ENCODE measurements around the gene PLAAT3. TPM values are rescaled to one million over a fixed set of nuclear protein-coding genes. Genes with fewer than 3 reads are reported as not detected.
"Not testable (repeated sequence)": the region's sequence is repeated elsewhere in the genome, so short reads cannot be mapped to it uniquely, and the experiment has no call there.

The PLAAT3 gene
- total RNA-seq, 1 experiment from 2014 or later = 3.6 TPM

DNA sequence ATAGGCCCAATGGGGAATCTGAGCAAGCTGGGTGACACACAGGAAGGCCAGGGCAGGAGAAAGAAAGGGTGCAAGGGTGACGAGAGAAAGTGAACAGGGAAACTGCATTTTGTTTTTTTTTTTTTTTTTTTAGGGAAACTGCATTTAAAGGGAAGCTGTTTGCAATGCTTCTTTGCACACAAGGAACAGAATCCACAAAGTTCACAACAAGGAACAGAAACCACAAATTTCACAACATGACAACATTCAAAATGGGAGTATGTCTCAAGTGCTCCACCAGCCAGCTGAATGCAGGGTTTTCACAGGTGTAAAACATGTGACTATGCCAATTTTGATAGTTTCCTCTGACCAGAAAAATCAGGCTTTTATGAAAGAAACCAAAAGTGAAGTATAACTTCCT lies 6.8 kb upstream of the PLAAT3 start:
- peaks cover 16% of the 10 kb centered on the region for H3K4me1 Mint-ChIP-seq (ENCODE audit: insufficient read depth, unreplicated experiment)
- CTCF ChIA-PET = interaction anchor here (0.7 to 13.0 kb wide), 3 partner anchors 10 to 142 kb away, joined by 3 to 93 read pairs (median 5); no protein-coding TSS in a partner anchor
- intact Hi-C loops (cut with micrococcal nuclease) = no loop called here

GRCh38 chr11:63619967-63620366 lies 5.7 kb upstream of the PLAAT3 start:
- no peak overlapping the region for H3K4me3 Mint-ChIP-seq (ENCODE audit: unreplicated experiment)
- intact Hi-C loops (cut with micrococcal nuclease) = no loop called here
- POLR2A ChIA-PET = interaction anchor here (0.6 kb wide), 2 partner anchors 24 to 31 kb away, joined by 3 read pairs; no protein-coding TSS in a partner anchor
- no peaks in the 10 kb centered on the region for H3K36me3 Mint-ChIP-seq (ENCODE audit: insufficient read depth, unreplicated experiment)
- H3K9me3 Mint-ChIP-seq (ENCODE audit: unreplicated experiment) = no peaks in the 10 kb centered on the region
- no peak overlapping the region for H3K27ac Mint-ChIP-seq (ENCODE audit: low read depth, unreplicated experiment)
- TF ChIP-seq, protein P1, sequence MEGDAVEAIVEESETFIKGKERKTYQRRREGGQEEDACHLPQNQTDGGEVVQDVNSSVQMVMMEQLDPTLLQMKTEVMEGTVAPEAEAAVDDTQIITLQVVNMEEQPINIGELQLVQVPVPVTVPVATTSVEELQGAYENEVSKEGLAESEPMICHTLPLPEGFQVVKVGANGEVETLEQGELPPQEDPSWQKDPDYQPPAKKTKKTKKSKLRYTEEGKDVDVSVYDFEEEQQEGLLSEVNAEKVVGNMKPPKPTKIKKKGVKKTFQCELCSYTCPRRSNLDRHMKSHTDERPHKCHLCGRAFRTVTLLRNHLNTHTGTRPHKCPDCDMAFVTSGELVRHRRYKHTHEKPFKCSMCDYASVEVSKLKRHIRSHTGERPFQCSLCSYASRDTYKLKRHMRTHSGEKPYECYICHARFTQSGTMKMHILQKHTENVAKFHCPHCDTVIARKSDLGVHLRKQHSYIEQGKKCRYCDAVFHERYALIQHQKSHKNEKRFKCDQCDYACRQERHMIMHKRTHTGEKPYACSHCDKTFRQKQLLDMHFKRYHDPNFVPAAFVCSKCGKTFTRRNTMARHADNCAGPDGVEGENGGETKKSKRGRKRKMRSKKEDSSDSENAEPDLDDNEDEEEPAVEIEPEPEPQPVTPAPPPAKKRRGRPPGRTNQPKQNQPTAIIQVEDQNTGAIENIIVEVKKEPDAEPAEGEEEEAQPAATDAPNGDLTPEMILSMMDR (IDR thresholded peaks at IDR 0.05; ENCODE audit: unreplicated experiment) = no peak
- no peaks in the 10 kb centered on the region for H3K27me3 Mint-ChIP-seq (ENCODE audit: insufficient read depth, unreplicated experiment)
- CTCF ChIA-PET = interaction anchor here (0.6 to 13.0 kb wide), 4 partner anchors 9 to 714 kb away, joined by 3 to 93 read pairs (median 5); no protein-coding TSS in a partner anchor
- DNase-seq (ENCODE audit: unreplicated experiment) = no peak
- BruUV-seq (replicated peaks) = no TSS peak
- peaks cover 16% of the 10 kb centered on the region for H3K4me1 Mint-ChIP-seq (ENCODE audit: insufficient read depth, unreplicated experiment)

More for the DNA sequence above, 6.8 kb upstream of the PLAAT3 start:
- POLR2A ChIA-PET = interaction anchor here (1.1 kb wide), 1 partner anchor 53 kb away, joined by 3 read pairs; no protein-coding TSS in a partner anchor
- H3K4me3 Mint-ChIP-seq (ENCODE audit: unreplicated experiment) = no peak overlapping the region
- no peak overlapping the region for H3K27ac Mint-ChIP-seq (ENCODE audit: low read depth, unreplicated experiment)
- H3K36me3 Mint-ChIP-seq (ENCODE audit: insufficient read depth, unreplicated experiment) = no peaks in the 10 kb centered on the region
- H3K9me3 Mint-ChIP-seq (ENCODE audit: unreplicated experiment) = no peaks in the 10 kb centered on the region
- DNase-seq (ENCODE audit: unreplicated experiment) = no peak
- H3K27me3 Mint-ChIP-seq (ENCODE audit: insufficient read depth, unreplicated experiment) = no peaks in the 10 kb centered on the region
- TF ChIP-seq, protein P1 (IDR thresholded peaks at IDR 0.05; ENCODE audit: unreplicated experiment) = no peak
- no TSS peak for BruUV-seq (replicated peaks)

DNA sequence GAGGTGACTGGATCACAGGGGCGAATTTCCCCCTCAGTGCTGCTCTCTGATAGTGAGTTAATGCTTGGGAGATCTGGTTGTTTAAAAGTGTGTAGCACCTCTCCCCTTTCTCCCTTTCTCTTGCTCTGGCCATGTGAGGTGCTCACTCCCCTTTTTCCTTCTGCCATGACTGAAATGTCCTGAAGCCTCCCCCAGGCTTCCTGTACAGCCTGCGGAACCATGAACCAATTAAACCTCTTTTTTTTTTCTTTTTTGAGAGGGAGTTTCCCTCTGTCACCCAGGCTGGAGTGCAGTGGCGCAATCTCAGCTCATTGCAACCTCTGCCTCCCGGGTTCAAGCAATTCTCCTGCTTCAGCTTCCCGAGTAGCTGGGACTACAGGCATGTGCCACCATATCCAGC lies 3.5 kb upstream of the PLAAT3 start:
- H3K4me3 Mint-ChIP-seq (ENCODE audit: unreplicated experiment); intact Hi-C loops (cut with micrococcal nuclease); H3K9me3 Mint-ChIP-seq (ENCODE audit: unreplicated experiment); CTCF ChIA-PET; H3K27me3 Mint-ChIP-seq (ENCODE audit: insufficient read depth, unreplicated experiment); BruUV-seq (replicated peaks); DNase-seq (ENCODE audit: unreplicated experiment); H3K36me3 Mint-ChIP-seq (ENCODE audit: insufficient read depth, unreplicated experiment); H3K27ac Mint-ChIP-seq (ENCODE audit: low read depth, unreplicated experiment): not testable (repeated sequence)
- POLR2A ChIA-PET = interaction anchor here (1.1 kb wide), 1 partner anchor 57 kb away, joined by 3 read pairs; no protein-coding TSS in a partner anchor
- peaks cover 12% of the 10 kb centered on the region for H3K4me1 Mint-ChIP-seq (ENCODE audit: insufficient read depth, unreplicated experiment)

- CTCF ChIA-PET = interaction anchor here (0.6 to 0.7 kb wide), 3 partner anchors 13 to 138 kb away, joined by 3 to 5 read pairs (median 4); no protein-coding TSS in a partner anchor
Measured at GRCh38 chr11:63616953-63617352, 2.7 kb upstream of the PLAAT3 start.

More at GRCh38 chr11:63616953-63617352, 2.7 kb upstream of the PLAAT3 start:
- no peaks in the 10 kb centered on the region for H3K9me3 Mint-ChIP-seq (ENCODE audit: unreplicated experiment)
- H3K36me3 Mint-ChIP-seq (ENCODE audit: insufficient read depth, unreplicated experiment) = no peaks in the 10 kb centered on the region
- POLR2A ChIA-PET = no interaction called here
- peaks cover 7% of the 10 kb centered on the region for H3K4me1 Mint-ChIP-seq (ENCODE audit: insufficient read depth, unreplicated experiment)
- intact Hi-C loops (cut with micrococcal nuclease) = no loop called here
- TF ChIP-seq, protein P1 (IDR thresholded peaks at IDR 0.05; ENCODE audit: unreplicated experiment) = no peak
- no TSS peak for BruUV-seq (replicated peaks)
- DNase-seq (ENCODE audit: unreplicated experiment) = no peak
- H3K27me3 Mint-ChIP-seq (ENCODE audit: insufficient read depth, unreplicated experiment) = no peaks in the 10 kb centered on the region
- no peak overlapping the region for H3K27ac Mint-ChIP-seq (ENCODE audit: low read depth, unreplicated experiment)
- H3K4me3 Mint-ChIP-seq (ENCODE audit: unreplicated experiment) = no peak overlapping the region
